C4-2B (cell line): ENCODE measurements around the gene ADD3.

ENCODE experiments used
- H3K27ac ChIP-seq: fragments of 450-650 bp; 2 replicates; pipeline ENCODE4 v1.5.1; 2017
- ZFX ChIP-seq: fragments of 450-650 bp; IDR thresholded peaks from 2 replicates; pipeline ENCODE4 v1.6.1; 2017
- TF ChIP-seq, protein P1 (sequence below): fragments of 450-650 bp; conservative IDR thresholded peaks from 2 replicates; pipeline ENCODE4 v1.5.1; 2017; ENCODE audit warnings: mild to moderate bottlenecking

ADD3 gene

GRCh38 chr10:109996766-109997171 lies 11.0 kb upstream of the ADD3 start:
- H3K27ac ChIP-seq = no peak overlapping the region
- no peak for TF ChIP-seq ZFX
- TF ChIP-seq, protein P1, sequence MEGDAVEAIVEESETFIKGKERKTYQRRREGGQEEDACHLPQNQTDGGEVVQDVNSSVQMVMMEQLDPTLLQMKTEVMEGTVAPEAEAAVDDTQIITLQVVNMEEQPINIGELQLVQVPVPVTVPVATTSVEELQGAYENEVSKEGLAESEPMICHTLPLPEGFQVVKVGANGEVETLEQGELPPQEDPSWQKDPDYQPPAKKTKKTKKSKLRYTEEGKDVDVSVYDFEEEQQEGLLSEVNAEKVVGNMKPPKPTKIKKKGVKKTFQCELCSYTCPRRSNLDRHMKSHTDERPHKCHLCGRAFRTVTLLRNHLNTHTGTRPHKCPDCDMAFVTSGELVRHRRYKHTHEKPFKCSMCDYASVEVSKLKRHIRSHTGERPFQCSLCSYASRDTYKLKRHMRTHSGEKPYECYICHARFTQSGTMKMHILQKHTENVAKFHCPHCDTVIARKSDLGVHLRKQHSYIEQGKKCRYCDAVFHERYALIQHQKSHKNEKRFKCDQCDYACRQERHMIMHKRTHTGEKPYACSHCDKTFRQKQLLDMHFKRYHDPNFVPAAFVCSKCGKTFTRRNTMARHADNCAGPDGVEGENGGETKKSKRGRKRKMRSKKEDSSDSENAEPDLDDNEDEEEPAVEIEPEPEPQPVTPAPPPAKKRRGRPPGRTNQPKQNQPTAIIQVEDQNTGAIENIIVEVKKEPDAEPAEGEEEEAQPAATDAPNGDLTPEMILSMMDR = no peak

DNA sequence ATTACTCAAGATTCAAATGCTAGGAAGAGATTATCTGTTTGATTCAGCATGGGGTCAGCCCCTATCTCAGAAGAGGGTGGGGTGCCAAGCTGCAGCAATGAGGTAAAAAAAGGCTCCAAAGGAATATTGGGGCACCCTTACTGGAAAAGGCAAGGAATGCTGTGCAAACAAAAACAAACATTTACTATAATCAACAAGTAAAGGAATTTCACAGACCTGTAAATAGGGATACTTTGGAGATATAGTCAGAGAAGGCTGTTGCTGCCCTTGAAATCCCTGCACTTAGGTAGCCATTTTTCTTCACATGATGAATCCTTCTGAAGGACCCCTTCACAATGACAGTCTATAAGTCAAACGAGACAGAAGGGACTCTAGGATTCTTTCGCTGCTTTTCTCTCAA lies 10.6 kb upstream of the ADD3 start:
- H3K27ac ChIP-seq = no peak overlapping the region
- TF ChIP-seq, protein P1 = no peak

DNA sequence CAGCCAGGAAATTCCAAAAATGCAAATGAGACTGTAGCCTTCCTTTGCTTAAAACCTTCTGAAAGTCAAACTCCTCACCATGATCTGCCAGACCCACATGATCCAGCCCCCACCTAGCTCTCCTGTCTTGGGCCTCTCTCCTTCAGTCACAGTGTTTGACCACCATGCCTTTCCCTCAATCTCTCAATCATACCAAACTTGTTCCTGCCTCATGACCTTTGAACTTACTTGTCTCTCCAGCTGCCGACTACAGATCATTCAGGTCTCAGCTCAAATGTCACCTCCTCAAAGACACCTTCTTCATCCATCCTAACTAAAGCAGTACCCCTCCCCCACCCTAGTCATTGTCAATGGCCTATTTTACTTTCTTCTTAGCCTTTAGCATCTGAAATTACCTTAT lies 9.3 kb upstream of the ADD3 start:
- no peak overlapping the region for H3K27ac ChIP-seq
- TF ChIP-seq ZFX = no peak
- TF ChIP-seq, protein P1 = no peak

DNA sequence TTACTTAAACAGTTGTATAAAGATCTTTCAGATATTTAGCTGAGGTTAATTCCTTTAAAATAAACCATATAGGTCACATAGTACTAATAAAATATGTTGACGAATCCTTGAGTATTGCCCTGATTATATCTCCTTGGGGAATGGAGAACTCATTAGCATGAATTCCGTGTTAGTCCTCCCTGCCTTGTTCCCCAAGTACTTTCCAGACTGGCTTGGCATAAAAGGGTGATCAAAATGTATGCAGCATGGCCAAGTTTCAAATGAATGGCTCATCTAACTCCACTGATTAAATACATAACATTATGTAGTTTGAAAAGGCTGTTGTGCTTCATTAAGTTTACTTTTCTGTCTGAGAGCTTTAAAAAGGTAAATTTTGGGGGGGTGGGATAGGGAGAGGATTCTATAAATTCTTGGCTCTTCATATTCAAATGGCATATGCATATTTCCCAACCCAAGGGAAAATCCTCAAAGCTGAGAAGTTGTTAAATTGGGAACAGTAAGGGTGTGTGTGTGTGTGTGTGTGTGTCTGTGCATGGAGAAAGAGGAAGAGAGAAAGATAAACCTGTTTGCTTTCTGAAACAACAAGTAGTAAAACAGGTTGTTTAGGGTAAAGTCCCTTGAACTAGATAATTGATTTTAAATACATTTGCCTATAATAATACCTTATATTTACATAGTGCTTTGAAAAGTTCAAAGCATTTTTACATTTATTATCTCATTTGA lies 4.8 kb upstream of the ADD3 start:
- peak overlapping the region; percentile 83; the same call in 1 of the 2 replicates for H3K27ac ChIP-seq
- TF ChIP-seq, protein P1 = no peak
- TF ChIP-seq ZFX = no peak

- TF ChIP-seq, protein P1 = no peak
- H3K27ac ChIP-seq = no peak overlapping the region
Measured at GRCh38 chr10:110003524-110003885, 4.3 kb upstream of the ADD3 start.

GRCh38 chr10:110005719-110006118 lies 2.1 kb upstream of the ADD3 start:
- no peak for TF ChIP-seq ZFX
- TF ChIP-seq, protein P1 = no peak
- H3K27ac ChIP-seq = no peak overlapping the region

GRCh38 chr10:110006358-110007160 lies 1.2 kb upstream of the ADD3 start:
- H3K27ac ChIP-seq = no peak overlapping the region
- no peak for TF ChIP-seq ZFX
- TF ChIP-seq, protein P1 = no peak
